ENCODE data around the gene CINP. TPM values are rescaled to one million over a fixed set of nuclear protein-coding genes. Genes with fewer than 3 reads are reported as not detected.

The CINP gene
- total and polyA plus RNA-seq, 12 donors, result 38.3 to 92.6 (median 41.7) TPM

- H3K9me3 ChIP-seq (replicated peaks in 1 of 3), result no peaks in the 10 kb centered on the region
- H3K36me3 ChIP-seq (replicated peaks in 1 of 2), result peaks cover 0 to 38% of the 10 kb centered on the region in 2 donors
- peaks cover 9 to 20% of the 10 kb centered on the region in 2 donors for H3K4me1 ChIP-seq (replicated peaks in 1 of 2)
- H3K27me3 ChIP-seq, result no peaks in the 10 kb centered on the region
- intact Hi-C loops (cut with DNase I), result no loop called here
- WGBS, 4 donors, result 92 to 100% (median 98%) methylated on average over 3 of the region's 3 CpGs
- no peak for DNase-seq
- H3K27ac ChIP-seq, result no peak overlapping the region
- no peak for TF ChIP-seq CTCF (IDR thresholded peaks at IDR 0.05)
- TF ChIP-seq POLR2A (IDR thresholded peaks at IDR 0.05), result no peak
- H3K4me3 ChIP-seq, result no peak overlapping the region
These were observed 2.3 kb downstream of the CINP start for GRCh38 chr14:102360388-102360787.

GRCh38 chr14:102359341-102359740, 3.3 kb downstream of the CINP start:
- WGBS, 4 donors, result 90 to 96% (median 93%) methylated on average over 2 of the region's 2 CpGs
- TF ChIP-seq POLR2A (IDR thresholded peaks at IDR 0.05) (no peak), CTCF (IDR thresholded peaks at IDR 0.05) (no peak)
- no peak overlapping the region for H3K4me3 ChIP-seq
- H3K27ac ChIP-seq, result no peak overlapping the region
- H3K4me1 ChIP-seq (replicated peaks in 1 of 2), result peaks cover 6 to 18% of the 10 kb centered on the region in 2 donors
- peaks cover 0 to 49% of the 10 kb centered on the region in 2 donors for H3K36me3 ChIP-seq (replicated peaks in 1 of 2)
- no peak for DNase-seq
- no peaks in the 10 kb centered on the region for H3K9me3 ChIP-seq (replicated peaks in 1 of 3)
- H3K27me3 ChIP-seq, result no peaks in the 10 kb centered on the region
- intact Hi-C loops (cut with DNase I), result no loop called here

DNA sequence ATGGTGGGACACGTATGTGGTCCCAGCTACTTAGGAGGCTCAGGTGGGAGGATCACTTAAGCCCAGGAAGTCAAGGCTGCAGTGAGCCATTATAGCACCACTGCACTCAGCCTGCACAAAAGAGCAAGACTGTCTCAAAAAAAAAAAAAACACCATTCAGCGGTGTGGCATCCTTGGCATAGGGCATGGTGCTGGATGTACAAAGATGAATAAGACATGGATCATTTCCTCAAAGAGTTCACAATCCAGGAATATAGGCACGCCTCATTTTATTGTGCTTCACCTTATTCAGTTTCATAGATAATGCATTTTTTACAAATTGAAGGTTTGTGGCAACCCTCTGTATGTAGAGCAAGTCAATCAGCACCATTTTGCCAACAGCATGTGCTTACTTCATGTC, 6.4 kb downstream of the CINP start:
- no peak overlapping the region for H3K4me3 ChIP-seq
- H3K27me3 ChIP-seq, result no peaks in the 10 kb centered on the region
- intact Hi-C loops (cut with DNase I), result no loop called here
- no peaks in the 10 kb centered on the region for H3K9me3 ChIP-seq (replicated peaks in 1 of 3)
- TF ChIP-seq CTCF (IDR thresholded peaks at IDR 0.05) (no peak), POLR2A (IDR thresholded peaks at IDR 0.05) (no peak)
- no peak for DNase-seq
- H3K27ac ChIP-seq, result no peak overlapping the region
- peaks cover 0 to 66% of the 10 kb centered on the region in 2 donors for H3K36me3 ChIP-seq (replicated peaks in 1 of 2)
- 81 to 92% (median 91%) methylated on average over 3 of the region's 3 CpGs for WGBS, 4 donors
- no peaks in the 10 kb centered on the region for H3K4me1 ChIP-seq (replicated peaks in 1 of 2)

DNA sequence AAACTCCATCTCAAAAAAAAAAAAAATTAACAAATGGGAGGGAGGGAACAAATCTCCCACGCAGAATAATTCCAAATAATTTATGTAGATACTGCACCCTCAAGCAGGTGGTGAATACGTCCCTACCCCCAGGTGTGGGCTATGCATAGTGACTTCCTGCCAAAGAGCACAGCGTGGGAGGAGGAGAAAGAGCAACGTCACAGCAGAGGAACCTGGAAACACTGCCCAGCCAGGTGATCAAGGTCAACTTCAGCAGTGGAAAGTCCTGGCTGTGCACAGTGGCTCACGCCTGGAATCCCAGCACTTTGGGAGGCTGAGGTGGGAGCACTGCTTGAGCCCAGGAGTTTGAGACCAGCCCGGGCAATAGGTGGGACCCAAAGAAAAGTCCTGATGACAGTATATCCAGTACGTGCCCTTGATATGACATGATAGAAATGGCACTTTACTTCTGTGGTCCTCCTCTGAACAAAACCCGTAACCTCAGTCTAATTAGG, 9.5 kb downstream of the CINP start:
- H3K4me1 ChIP-seq (replicated peaks in 1 of 2), result no peaks in the 10 kb centered on the region
- no peaks in the 10 kb centered on the region for H3K27me3 ChIP-seq
- 81 to 86% (median 85%) methylated on average over 8 of the region's 8 CpGs for WGBS, 4 donors
- no peak for DNase-seq
- peaks cover 0 to 73% of the 10 kb centered on the region in 2 donors for H3K36me3 ChIP-seq (replicated peaks in 1 of 2)
- H3K9me3 ChIP-seq (replicated peaks in 1 of 3), result no peaks in the 10 kb centered on the region
- TF ChIP-seq POLR2A (IDR thresholded peaks at IDR 0.05), result no peak
- TF ChIP-seq CTCF (IDR thresholded peaks at IDR 0.05), result no peak
- intact Hi-C loops (cut with DNase I), result no loop called here
- H3K27ac ChIP-seq, result no peak overlapping the region
- no peak overlapping the region for H3K4me3 ChIP-seq
